HepG2 (cell line): Measurements from ENCODE around the gene KCNAB1.

Experiments used
- BHLHE40 ChIP-seq: IDR thresholded peaks from 2 replicates; pipeline ENCODE4 v1.6.1; 2011; ENCODE audit warnings: low read length, improper control_type of control experiment
- MTF2 ChIP-seq: sonication (generic); formaldehyde crosslinking; IDR thresholded peaks from 2 replicates; pipeline ENCODE4 v1.5.0; 2020; ENCODE audit warnings: missing genetic modification reagents, borderline replicate concordance
- TP53 ChIP-seq: sonication (generic); formaldehyde crosslinking; conservative IDR thresholded peaks from 2 replicates; pipeline ENCODE4 v1.4.0; 2020; ENCODE audit warnings: missing genetic modification reagents
- ZNF552 ChIP-seq: sonication (generic); formaldehyde crosslinking; IDR thresholded peaks from 2 replicates; pipeline ENCODE4 v1.9.0; 2022; ENCODE audit warnings: missing genetic modification reagents, mild to moderate bottlenecking, borderline replicate concordance
- ZNF615 ChIP-seq: sonication (generic); formaldehyde crosslinking; IDR thresholded peaks from 2 replicates; pipeline ENCODE4 v1.5.0; 2020; ENCODE audit warnings: mild to moderate bottlenecking, missing genetic modification reagents, borderline replicate concordance
- TF ChIP-seq, protein P1 (sequence below): sonication (generic); formaldehyde crosslinking; IDR thresholded peaks from 2 replicates; pipeline ENCODE4 v1.5.0; 2020; ENCODE audit warnings: mild to moderate bottlenecking, missing genetic modification reagents, moderate library complexity
- TF ChIP-seq, protein P2 (sequence below): sonication (generic); formaldehyde crosslinking; IDR thresholded peaks from 2 replicates; pipeline ENCODE4 v1.4.0; 2020; ENCODE audit warnings: low read depth, missing genetic modification reagents
- TF ChIP-seq, protein P3 (sequence below): IDR thresholded peaks from 2 replicates; pipeline ENCODE4 v1.6.1; 2016; ENCODE audit warnings: low read depth

DNA sequence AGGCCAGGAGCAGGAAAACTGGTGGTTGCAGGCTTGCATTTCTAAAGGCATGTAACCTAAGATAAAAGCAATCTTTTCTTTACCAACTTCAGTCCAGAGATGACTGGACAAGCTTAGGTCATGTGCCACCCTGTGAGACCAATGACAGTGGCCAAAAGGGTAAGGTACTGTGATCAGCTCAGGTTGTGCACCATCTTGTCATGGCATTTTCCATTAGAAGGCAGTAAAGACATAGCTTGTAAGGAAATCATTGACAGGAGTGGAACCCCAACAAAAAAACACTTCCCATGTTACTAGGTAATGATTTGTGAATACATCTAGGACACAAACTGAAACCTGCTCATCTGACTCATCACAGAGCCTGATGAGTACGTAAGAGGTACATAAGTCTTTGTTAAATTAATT, 399.4 kb downstream of the KCNAB1 start:
- TF ChIP-seq BHLHE40 (no peak), ZNF615 (no peak), ZNF552 (CRISPR knock-in tag) (no peak), MTF2 (CRISPR knock-in tag) (no peak), TP53 (CRISPR knock-in tag) (no peak)
- TF ChIP-seq, protein P1, sequence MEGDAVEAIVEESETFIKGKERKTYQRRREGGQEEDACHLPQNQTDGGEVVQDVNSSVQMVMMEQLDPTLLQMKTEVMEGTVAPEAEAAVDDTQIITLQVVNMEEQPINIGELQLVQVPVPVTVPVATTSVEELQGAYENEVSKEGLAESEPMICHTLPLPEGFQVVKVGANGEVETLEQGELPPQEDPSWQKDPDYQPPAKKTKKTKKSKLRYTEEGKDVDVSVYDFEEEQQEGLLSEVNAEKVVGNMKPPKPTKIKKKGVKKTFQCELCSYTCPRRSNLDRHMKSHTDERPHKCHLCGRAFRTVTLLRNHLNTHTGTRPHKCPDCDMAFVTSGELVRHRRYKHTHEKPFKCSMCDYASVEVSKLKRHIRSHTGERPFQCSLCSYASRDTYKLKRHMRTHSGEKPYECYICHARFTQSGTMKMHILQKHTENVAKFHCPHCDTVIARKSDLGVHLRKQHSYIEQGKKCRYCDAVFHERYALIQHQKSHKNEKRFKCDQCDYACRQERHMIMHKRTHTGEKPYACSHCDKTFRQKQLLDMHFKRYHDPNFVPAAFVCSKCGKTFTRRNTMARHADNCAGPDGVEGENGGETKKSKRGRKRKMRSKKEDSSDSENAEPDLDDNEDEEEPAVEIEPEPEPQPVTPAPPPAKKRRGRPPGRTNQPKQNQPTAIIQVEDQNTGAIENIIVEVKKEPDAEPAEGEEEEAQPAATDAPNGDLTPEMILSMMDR (CRISPR knock-in tag) = no peak
- TF ChIP-seq, protein P2, sequence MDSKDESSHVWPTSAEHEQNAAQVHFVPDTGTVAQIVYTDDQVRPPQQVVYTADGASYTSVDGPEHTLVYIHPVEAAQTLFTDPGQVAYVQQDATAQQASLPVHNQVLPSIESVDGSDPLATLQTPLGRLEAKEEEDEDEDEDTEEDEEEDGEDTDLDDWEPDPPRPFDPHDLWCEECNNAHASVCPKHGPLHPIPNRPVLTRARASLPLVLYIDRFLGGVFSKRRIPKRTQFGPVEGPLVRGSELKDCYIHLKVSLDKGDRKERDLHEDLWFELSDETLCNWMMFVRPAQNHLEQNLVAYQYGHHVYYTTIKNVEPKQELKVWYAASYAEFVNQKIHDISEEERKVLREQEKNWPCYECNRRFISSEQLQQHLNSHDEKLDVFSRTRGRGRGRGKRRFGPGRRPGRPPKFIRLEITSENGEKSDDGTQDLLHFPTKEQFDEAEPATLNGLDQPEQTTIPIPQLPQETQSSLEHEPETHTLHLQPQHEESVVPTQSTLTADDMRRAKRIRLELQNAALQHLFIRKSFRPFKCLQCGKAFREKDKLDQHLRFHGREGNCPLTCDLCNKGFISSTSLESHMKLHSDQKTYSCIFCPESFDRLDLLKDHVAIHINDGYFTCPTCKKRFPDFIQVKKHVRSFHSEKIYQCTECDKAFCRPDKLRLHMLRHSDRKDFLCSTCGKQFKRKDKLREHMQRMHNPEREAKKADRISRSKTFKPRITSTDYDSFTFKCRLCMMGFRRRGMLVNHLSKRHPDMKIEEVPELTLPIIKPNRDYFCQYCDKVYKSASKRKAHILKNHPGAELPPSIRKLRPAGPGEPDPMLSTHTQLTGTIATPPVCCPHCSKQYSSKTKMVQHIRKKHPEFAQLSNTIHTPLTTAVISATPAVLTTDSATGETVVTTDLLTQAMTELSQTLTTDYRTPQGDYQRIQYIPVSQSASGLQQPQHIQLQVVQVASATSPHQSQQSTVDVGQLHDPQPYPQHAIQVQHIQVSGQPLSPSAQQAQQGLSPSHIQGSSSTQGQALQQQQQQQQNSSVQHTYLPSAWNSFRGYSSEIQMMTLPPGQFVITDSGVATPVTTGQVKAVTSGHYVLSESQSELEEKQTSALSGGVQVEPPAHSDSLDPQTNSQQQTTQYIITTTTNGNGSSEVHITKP = no peak
- TF ChIP-seq, protein P3, sequence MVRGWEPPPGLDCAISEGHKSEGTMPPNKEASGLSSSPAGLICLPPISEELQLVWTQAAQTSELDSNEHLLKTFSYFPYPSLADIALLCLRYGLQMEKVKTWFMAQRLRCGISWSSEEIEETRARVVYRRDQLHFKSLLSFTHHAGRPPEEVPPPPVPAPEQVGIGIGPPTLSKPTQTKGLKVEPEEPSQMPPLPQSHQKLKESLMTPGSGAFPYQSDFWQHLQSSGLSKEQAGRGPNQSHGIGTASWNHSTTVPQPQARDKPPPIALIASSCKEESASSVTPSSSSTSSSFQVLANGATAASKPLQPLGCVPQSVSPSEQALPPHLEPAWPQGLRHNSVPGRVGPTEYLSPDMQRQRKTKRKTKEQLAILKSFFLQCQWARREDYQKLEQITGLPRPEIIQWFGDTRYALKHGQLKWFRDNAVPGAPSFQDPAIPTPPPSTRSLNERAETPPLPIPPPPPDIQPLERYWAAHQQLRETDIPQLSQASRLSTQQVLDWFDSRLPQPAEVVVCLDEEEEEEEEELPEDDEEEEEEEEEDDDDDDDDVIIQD (CRISPR knock-in tag) = no peak
